Right lobe of liver (tissue), 6 donors: ENCODE measurements around the gene ROGDI. TPM values are rescaled to one million over a fixed set of nuclear protein-coding genes. Genes with fewer than 3 reads are reported as not detected.

Source experiments
- ATAC-seq, 4 donors: fragments of 200-7000 bp; cut with Tn5 transposase; one replicate each; pipeline ENCODE4 v1.9.1; 2020; ENCODE audit warnings: mild to moderate bottlenecking in 4 of 4, moderate library complexity in 4 of 4
- DNase-seq, 3 donors: peaks; one replicate each; pipeline ENCODE4 v3.0.0-alpha.2; 2020
- H3K27ac ChIP-seq, 3 donors: fragments of 200-600 bp; one replicate each; pipeline ENCODE4 v1.8.0; 2022
- H3K27me3 ChIP-seq, 2 donors: fragments of 200-600 bp; one replicate each; pipeline ENCODE4 v1.8.0; 2022
- H3K36me3 ChIP-seq, 4 donors: fragments of 200-600 bp; sonication (generic) in 1 of 4; one replicate each; pipeline versions ENCODE4 v1.5.1 to v1.8.0; 2017 to 2022; ENCODE audit warnings: control low read depth in 1 of 4
- H3K4me1 ChIP-seq, 4 donors: fragments of 200-600 bp; sonication (generic) in 1 of 4; one replicate each; pipeline versions ENCODE4 v1.5.1 to v1.8.0; 2017 to 2022; ENCODE audit warnings: control low read depth in 1 of 4
- H3K4me3 ChIP-seq, 3 donors: fragments of 200-600 bp; one replicate each; pipeline ENCODE4 v1.8.0; 2022
- H3K9me3 ChIP-seq, 4 donors: fragments of 200-600 bp; sonication (generic) in 1 of 4; one replicate each; pipeline versions ENCODE4 v1.5.1 to v1.8.0; 2017 to 2022; ENCODE audit warnings: control low read depth in 1 of 4
- POLR2A ChIP-seq: fragments of 450-650 bp; IDR thresholded peaks from one replicate; pipeline ENCODE4 v1.6.1; 2017; ENCODE audit warnings: antibody characterized with exemption, mild to moderate bottlenecking
- WGBS: methylation state at CpG from one replicate; pipeline ENCODE4 v1.1.6; 2018; ENCODE audit warnings: low coverage, low lambda C conversion rate; ENCODE audit not compliant: insufficient coverage; ENCODE audit errors: missing lambda C conversion rate; 5-methylcytosine and 5-hydroxymethylcytosine counted together
- intact Hi-C, 2 donors: fragments of 100-400 bp; cut with DNase I; formaldehyde crosslinking; loops; one replicate each; pipeline versions ENCODE4 v1.11.2 to v1.14.1; 2022
- total RNA-seq, 6 experiments: library from RNA; depleted of rRNA in 2 of 6; stranded (reverse); fragments of >200 nt in 2 of 6; fragmentation: NEBNext Ultra II Directional in 3 of 6; extraction: Animal tissue kit (Norgen Biotek cat#: 25700) in 3 of 6; gene quantifications; one replicate each; pipeline versions ENCODE4 v1.1.0 to v1.2.4, GENCODE V29; 2016 to 2023
- TF ChIP-seq, protein P1 (sequence below), 4 donors: fragments of 200-600 bp in 3 of 4; fragments of 450-650 bp in 1 of 4; IDR thresholded peaks; one replicate each; pipeline versions ENCODE4 v1.5.1 to v1.8.0; 2016 to 2022; ENCODE audit warnings: antibody characterized with exemption in 4 of 4, mild to moderate bottlenecking in 2 of 4
- donor health status: DM: no; HTN: yes; CAD: no.
- donor health status: DM: no; HTN: no; CAD: no.
- donor health status: DM: no; HTN: no; CAD: no.
- donor health status: DM: no; HTN: yes; CAD: no.
- donor health status: DM: no; HTN: yes; CAD: no.

The ROGDI gene
- total RNA-seq, 6 experiments from 2014 or later = 8.3 to 24.2 (median 14.0) TPM

DNA sequence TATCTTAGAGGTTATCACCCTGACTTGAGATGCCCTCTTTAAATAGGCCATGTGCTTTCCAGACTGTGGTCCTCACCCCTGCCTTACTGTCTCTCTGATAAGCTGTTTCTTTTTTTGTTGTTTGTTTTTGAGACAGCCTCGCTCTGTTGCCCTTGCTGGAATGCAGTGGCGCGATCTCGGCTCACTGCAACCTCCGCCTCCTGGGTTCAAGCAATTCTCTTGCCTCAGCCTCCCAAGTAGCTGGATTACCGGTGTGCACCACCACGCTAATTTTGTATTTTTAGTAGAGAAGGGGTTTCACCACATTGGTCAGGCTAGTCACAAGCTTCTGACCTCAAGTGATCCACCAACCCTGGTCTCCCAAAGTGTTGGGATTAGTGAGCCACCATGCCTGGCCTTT, 13.5 kb downstream of the ROGDI start:
- intact Hi-C loops = no loop called here
- TF ChIP-seq, protein P1, sequence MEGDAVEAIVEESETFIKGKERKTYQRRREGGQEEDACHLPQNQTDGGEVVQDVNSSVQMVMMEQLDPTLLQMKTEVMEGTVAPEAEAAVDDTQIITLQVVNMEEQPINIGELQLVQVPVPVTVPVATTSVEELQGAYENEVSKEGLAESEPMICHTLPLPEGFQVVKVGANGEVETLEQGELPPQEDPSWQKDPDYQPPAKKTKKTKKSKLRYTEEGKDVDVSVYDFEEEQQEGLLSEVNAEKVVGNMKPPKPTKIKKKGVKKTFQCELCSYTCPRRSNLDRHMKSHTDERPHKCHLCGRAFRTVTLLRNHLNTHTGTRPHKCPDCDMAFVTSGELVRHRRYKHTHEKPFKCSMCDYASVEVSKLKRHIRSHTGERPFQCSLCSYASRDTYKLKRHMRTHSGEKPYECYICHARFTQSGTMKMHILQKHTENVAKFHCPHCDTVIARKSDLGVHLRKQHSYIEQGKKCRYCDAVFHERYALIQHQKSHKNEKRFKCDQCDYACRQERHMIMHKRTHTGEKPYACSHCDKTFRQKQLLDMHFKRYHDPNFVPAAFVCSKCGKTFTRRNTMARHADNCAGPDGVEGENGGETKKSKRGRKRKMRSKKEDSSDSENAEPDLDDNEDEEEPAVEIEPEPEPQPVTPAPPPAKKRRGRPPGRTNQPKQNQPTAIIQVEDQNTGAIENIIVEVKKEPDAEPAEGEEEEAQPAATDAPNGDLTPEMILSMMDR (IDR thresholded peaks at IDR 0.05) = no peak
- no peak for TF ChIP-seq POLR2A
- Histone ChIP-seq H3K36me3 (no peaks in the 10 kb centered on the region), H3K9me3 (no peaks in the 10 kb centered on the region), H3K27ac (no peak overlapping the region), H3K27me3 (no peaks in the 10 kb centered on the region), H3K4me1 (peaks cover 0 to 14% (median 0%) of the 10 kb centered on the region in 4 donors), H3K4me3 (no peak overlapping the region)
- ATAC-seq (no peak), DNase-seq (no peak)
- 73% methylated on average over 6 of the region's 7 CpGs for WGBS

DNA sequence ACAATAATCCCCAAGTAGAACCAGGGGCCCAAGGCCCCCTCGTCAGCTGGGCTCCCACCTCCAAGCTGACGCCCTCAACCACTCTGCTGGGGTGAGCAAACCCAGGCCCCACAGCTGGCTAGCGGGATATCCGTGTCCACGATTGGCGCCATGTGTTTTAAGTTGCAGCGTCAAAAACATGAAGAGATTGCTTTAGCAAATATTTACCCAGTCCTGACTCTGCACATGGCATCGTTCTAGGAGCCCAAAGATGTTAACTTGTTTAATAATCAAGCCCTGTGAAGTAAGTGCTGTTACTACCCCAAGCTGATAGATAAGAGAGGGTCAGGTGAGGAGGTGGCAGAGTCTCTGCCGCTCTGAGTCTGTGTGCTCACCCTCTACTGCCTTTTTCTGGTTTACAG, 13.9 kb downstream of the ROGDI start:
- 0% methylated on average over 1 of the region's 9 CpGs for WGBS
- intact Hi-C loops = no loop called here
- no peak for TF ChIP-seq POLR2A
- TF ChIP-seq, protein P1 (IDR thresholded peaks at IDR 0.05) = no peak
- no peak overlapping the region for H3K27ac ChIP-seq
- DNase-seq (no peak), ATAC-seq (peak; percentile 38 to 83 (median 71))
- H3K4me1 ChIP-seq = peaks cover 0 to 14% (median 0%) of the 10 kb centered on the region in 4 donors
- H3K9me3 ChIP-seq = no peaks in the 10 kb centered on the region
- no peaks in the 10 kb centered on the region for H3K36me3 ChIP-seq
- H3K4me3 ChIP-seq = no peak overlapping the region
- H3K27me3 ChIP-seq = no peaks in the 10 kb centered on the region

DNA sequence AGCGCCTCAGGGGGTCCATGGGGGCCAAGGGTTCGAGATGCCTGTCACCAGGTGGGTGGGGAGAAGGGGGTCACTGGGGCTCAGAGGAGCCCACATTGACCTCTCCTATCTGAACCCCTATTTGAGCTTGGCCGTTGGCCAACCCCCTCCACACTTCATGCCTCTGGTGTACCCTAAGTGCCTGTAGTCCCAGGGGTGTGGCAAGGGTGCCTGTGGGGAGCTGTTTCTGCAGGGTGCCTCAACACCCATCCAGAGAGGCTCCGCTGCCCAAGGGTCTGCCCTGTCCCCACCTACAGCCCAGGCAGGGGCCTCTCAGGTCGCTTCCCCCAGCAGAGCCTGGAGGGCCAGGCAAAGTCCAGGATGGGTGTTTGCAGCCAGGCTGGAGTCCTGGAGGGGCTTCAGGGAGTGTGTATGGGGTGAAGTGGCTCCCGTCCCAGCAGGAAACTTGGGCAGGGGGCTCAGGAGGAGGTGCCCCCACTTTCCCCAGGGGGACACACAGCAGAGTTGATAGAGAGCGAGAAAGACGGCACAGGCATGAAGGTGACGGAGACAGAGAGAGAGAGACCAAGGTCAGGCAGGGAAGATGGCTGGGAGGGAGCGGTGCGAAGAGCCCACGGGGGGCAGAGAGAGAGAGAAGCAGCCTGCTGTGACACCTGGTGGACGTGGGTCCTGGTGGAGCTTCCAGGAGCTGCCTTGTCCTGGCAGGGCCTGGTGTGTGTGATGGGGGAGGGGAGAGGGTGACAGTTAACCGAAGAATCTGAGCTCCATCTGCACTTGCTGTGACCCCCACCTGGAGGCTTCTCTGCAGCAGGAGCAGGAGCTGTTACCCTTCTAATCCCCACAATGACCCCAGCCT, 14.6 kb downstream of the ROGDI start, which contains the start of gene SEPTIN12:
SEPTIN12 (minus strand) TSS at position 719 of the 856 bp plus-strand sequence; CDS start at position 19, 700 bp downstream.
- no peak for TF ChIP-seq POLR2A
- TF ChIP-seq, protein P1 (IDR thresholded peaks at IDR 0.05) = no peak
- no peaks in the 10 kb centered on the region for H3K27me3 ChIP-seq
- H3K9me3 ChIP-seq = no peaks in the 10 kb centered on the region
- H3K4me1 ChIP-seq = peaks cover 0 to 14% (median 0%) of the 10 kb centered on the region in 4 donors
- no peak for DNase-seq
- H3K36me3 ChIP-seq = no peaks in the 10 kb centered on the region
- H3K4me3 ChIP-seq = no peak within 1 kb of the TSS
- WGBS = 78% methylated on average over 7 of the region's 14 CpGs
- intact Hi-C loops = no loop called here
- no peak within 1 kb of the TSS for H3K27ac ChIP-seq
- peak; percentile 13 to 36 (median 24) for ATAC-seq

DNA sequence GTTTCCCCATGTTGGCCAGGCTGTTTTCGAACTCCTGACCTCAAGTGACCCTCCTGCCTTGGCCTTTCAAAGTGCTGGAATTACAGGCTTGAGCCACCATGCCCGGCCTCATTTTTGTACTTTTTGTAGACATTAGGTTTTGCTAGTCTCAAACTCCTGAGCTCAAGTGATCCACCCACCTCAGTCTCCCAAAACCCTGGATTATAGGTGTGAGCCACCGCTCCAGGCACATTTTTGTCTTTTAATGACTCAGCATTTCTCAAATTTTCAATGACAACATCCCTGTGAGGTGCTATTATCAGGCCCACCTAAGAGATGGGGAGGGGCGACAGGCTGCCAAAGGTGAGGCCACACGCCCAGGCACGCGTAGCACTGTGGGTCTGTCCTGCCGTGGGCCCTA, 15.4 kb downstream of the ROGDI start:
- 90% methylated on average over 8 of the region's 8 CpGs for WGBS
- H3K36me3 ChIP-seq = no peaks in the 10 kb centered on the region
- H3K4me3 ChIP-seq = no peak overlapping the region
- no peak for DNase-seq
- no peak for ATAC-seq
- H3K27ac ChIP-seq = no peak overlapping the region
- H3K4me1 ChIP-seq = peaks cover 0 to 14% (median 0%) of the 10 kb centered on the region in 4 donors
- H3K27me3 ChIP-seq = no peaks in the 10 kb centered on the region
- TF ChIP-seq, protein P1 (IDR thresholded peaks at IDR 0.05) = no peak
- no peak for TF ChIP-seq POLR2A
- intact Hi-C loops = no loop called here
- H3K9me3 ChIP-seq = no peaks in the 10 kb centered on the region
